Measurements from ENCODE around the gene PLA2G15. TPM values are rescaled to one million over a fixed set of nuclear protein-coding genes. Genes with fewer than 3 reads are reported as not detected.
A peak's percentile ranks its signal among the peaks of the same experiment; 100 is the strongest.

Gene PLA2G15
- total and polyA plus RNA-seq, 5 donors = 18.2 to 30.8 (median 27.8) TPM

DNA sequence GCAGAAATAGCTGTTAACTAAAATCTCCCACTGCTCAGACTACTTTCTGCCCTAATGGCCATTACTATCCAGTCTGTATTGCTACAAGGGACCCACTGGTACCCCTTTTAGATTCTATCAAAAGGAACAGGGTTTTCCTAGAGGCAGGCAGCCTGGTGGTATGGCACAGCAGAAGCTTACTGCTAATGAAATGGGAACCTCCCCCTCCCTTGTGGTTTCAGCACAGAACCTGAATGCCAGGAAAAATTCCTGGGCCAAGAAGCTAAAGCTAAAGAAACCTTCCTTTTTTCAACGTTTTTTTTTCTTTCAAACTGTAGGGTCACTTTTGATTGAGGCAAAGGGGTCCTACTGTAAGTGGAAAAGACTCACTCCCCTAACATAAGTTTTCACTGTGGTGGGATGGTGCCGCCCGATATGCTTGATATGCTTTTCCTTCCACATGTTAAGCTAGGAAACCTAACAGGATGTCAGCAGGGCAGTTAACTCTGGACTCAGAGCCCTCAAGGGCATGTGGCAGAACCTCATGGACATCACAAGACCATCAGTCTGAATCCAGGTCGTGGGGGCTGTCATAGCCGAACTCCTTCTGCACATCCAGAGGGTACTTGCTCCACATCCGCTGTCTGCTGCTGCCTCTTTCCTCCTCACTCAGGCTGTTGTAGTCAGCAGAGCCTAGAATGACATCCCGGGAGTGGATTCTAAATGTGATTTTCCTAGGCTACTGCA, 55.7 kb downstream of the PLA2G15 start:
- Histone ChIP-seq H3K4me3 (ENCODE audit: low read length) (no peak overlapping the region), H3K27ac (ENCODE audit: low read length) (no peak overlapping the region), H3K27me3 (ENCODE audit: control insufficient read depth, insufficient read depth) (no peaks in the 10 kb centered on the region), H3K9me3 (ENCODE audit: control insufficient read depth, low read length) (no peaks in the 10 kb centered on the region), H3K4me1 (ENCODE audit: control insufficient read depth, insufficient read depth, low read length) (peaks cover 11% of the 10 kb centered on the region)
- ATAC-seq = no peak
- no peak for DNase-seq
- 75% methylated on average over 7 of the region's 7 CpGs for WGBS
- intact Hi-C loops (cut with DNase I) = no loop called here

DNA sequence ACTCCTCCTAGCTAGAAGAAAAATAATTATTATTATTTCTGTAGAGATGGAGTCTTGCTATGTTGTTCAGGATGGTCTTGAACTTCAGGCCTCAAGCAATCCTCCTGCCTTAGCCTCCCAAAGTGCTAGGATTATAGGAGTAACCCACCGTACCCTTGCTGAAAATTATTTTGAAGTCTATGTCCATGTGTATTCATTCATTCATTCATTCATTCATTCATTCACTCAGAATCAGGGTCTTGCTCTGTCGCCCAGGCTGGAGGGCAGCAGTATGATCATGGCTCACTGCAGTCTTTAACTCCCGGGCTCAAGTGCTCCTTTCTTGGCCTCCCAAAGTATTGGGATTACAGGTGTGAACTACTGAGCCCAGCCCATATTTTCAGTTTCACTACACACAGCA, 61.5 kb downstream of the PLA2G15 start:
- no peaks in the 10 kb centered on the region for H3K27me3 ChIP-seq (ENCODE audit: control insufficient read depth, insufficient read depth)
- no peak for ATAC-seq
- DNase-seq = no peak
- peaks cover 11% of the 10 kb centered on the region for H3K4me1 ChIP-seq (ENCODE audit: control insufficient read depth, insufficient read depth, low read length)
- no peak overlapping the region for H3K4me3 ChIP-seq (ENCODE audit: low read length)
- H3K9me3 ChIP-seq (ENCODE audit: control insufficient read depth, low read length) = no peaks in the 10 kb centered on the region
- 91% methylated on average over 3 of the region's 3 CpGs for whole genome bisulfite sequencing
- H3K27ac ChIP-seq (ENCODE audit: low read length) = no peak overlapping the region
- intact Hi-C loops (cut with DNase I) = no loop called here

DNA sequence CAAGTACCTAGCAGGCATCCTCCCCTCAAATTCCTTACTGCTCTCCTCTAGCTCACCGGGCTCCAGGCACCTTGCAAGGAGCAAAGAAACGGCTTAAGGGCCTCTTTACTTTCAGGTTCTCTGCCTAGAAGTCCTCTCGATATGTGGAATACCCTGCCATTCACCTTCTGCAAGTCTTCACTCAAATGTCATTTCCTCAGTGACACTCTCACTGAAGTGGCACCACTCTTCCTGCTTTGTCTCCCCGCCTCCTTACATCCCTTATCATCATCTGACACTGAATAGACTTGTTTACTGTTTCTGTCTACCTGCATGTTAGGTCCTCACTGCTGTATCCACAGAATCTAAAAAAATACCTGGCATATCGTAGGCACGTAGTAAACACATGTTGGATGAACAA, 64.6 kb downstream of the PLA2G15 start:
- H3K27me3 ChIP-seq (ENCODE audit: control insufficient read depth, insufficient read depth) = no peaks in the 10 kb centered on the region
- peak overlapping the region; percentile 87 for H3K4me3 ChIP-seq (ENCODE audit: low read length)
- no peak for ATAC-seq
- 37% methylated on average over 6 of the region's 6 CpGs for WGBS
- no peak for DNase-seq
- intact Hi-C loops (cut with DNase I) = loop anchor here in 3 of 4 donors (5.0 kb wide), 1 partner anchor 47 kb away; the partner anchor contains the start of gene SLC7A6 (in 3 of the 3)
- H3K27ac ChIP-seq (ENCODE audit: low read length) = no peak overlapping the region
- peaks cover 11% of the 10 kb centered on the region for H3K4me1 ChIP-seq (ENCODE audit: control insufficient read depth, insufficient read depth, low read length)
- H3K9me3 ChIP-seq (ENCODE audit: control insufficient read depth, low read length) = no peaks in the 10 kb centered on the region

DNA sequence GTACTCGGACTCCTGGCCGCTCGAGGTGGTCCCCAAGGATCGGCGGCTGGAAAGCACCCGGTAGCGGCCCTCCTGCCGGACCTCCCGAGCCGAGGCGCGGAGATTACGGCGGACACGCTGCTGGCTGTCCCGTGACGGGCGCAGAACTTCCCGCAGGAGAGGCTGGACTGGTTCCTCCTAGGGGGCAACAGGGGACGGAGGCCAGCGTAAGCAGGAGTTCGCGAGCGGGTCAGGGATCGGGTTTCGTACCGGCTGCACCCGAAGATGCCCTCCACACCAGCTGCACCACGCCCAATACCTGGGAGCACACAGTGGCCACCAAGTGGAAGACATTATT, 65.2 kb downstream of the PLA2G15 start:
- Histone ChIP-seq H3K9me3 (ENCODE audit: control insufficient read depth, low read length) (no peaks in the 10 kb centered on the region), H3K27me3 (ENCODE audit: control insufficient read depth, insufficient read depth) (no peaks in the 10 kb centered on the region), H3K4me1 (ENCODE audit: control insufficient read depth, insufficient read depth, low read length) (peaks cover 11% of the 10 kb centered on the region), H3K27ac (ENCODE audit: low read length) (peak overlapping the region; percentile 77), H3K4me3 (ENCODE audit: low read length) (peak overlapping the region; percentile 87)
- intact Hi-C loops (cut with DNase I) = loop anchor here in 3 of 4 donors (5.0 kb wide), 1 partner anchor 48 kb away; the partner anchor contains the start of gene SLC7A6 (in 3 of the 3)
- ATAC-seq (peak; percentile 49 to 51), DNase-seq (peak; percentile 45 to 71 (median 66))
- WGBS = under 1% methylated on average over 29 of the region's 29 CpGs

Small RNA genes lying within 50 kb of the gene (microRNA-seq; reads per million reads assigned to microRNA genes)
- gene MIR6773 = 0 reads per million in 2 donors

Other genes with a start within 250 kb of the PLA2G15 start
- 1 to 10 TPM; 1.2 to 2.7 (median 1.8) TPM for gene DPEP2, start 245.9 kb upstream of the PLA2G15 start, total RNA-seq
- 1.5 TPM for gene DPEP2, start 245.9 kb upstream of the PLA2G15 start, polyA plus RNA-seq
- gene DPEP2NB, start 229.5 kb upstream of the PLA2G15 start, total RNA-seq = not detected
- not detected for gene DPEP2NB, start 229.5 kb upstream of the PLA2G15 start, polyA plus RNA-seq
- gene DDX28, start 222.1 kb upstream of the PLA2G15 start, total RNA-seq = 1 to 10 TPM; 6.7 to 7.8 (median 7.4) TPM
- gene DDX28, start 222.1 kb upstream of the PLA2G15 start, polyA plus RNA-seq = 8.4 TPM
- 1 to 10 TPM; 5.1 to 9.5 (median 6.8) TPM for gene DUS2, start 222.1 kb upstream of the PLA2G15 start, total RNA-seq
- gene DUS2, start 222.1 kb upstream of the PLA2G15 start, polyA plus RNA-seq = 4.3 TPM
- gene NFATC3, start 160.0 kb upstream of the PLA2G15 start, total RNA-seq = 10 to 100 TPM; 28.7 to 34.7 (median 33.6) TPM
- gene NFATC3, start 160.0 kb upstream of the PLA2G15 start, polyA plus RNA-seq = 8.1 TPM
- gene ESRP2, start 9.2 kb upstream of the PLA2G15 start, total RNA-seq = under 1 TPM; 0.14 to 0.59 (median 0.36) TPM
- 0.16 TPM for gene ESRP2, start 9.2 kb upstream of the PLA2G15 start, polyA plus RNA-seq
- gene SLC7A6, start 19.2 kb downstream of the PLA2G15 start, total RNA-seq = 10 to 100 TPM; 39.0 to 60.7 (median 51.3) TPM
- gene SLC7A6, start 19.2 kb downstream of the PLA2G15 start, polyA plus RNA-seq = 25.0 TPM
- 10 to 100 TPM; 10.9 to 13.4 (median 11.9) TPM for gene SLC7A6OS, start 65.6 kb downstream of the PLA2G15 start, total RNA-seq
- gene SLC7A6OS, start 65.6 kb downstream of the PLA2G15 start, polyA plus RNA-seq = 7.9 TPM
- 10 to 100 TPM; 20.8 to 34.7 (median 32.2) TPM for gene PRMT7, start 65.6 kb downstream of the PLA2G15 start, total RNA-seq
- gene PRMT7, start 65.6 kb downstream of the PLA2G15 start, polyA plus RNA-seq = 34.5 TPM
- gene SMPD3, start 203.1 kb downstream of the PLA2G15 start, total RNA-seq = under 1 TPM; 0.17 to 0.94 (median 0.51) TPM
- gene SMPD3, start 203.1 kb downstream of the PLA2G15 start, polyA plus RNA-seq = 0.14 TPM

All from right cardiac atrium (tissue), 5 donors.